SK-N-MC (cell line): ENCODE data around the gene MAGI2.

Source experiments
- EZH2 ChIP-seq: fragments of 200-600 bp; sonication (generic); IDR thresholded peaks from one replicate; pipeline ENCODE4 v1.6.1; 2017; ENCODE audit warnings: antibody characterized with exemption
- POLR2AphosphoS5 ChIP-seq: IDR thresholded peaks from 2 replicates; pipeline ENCODE4 v1.6.1; 2012; ENCODE audit warnings: mild to moderate bottlenecking, low read depth, low read length, borderline replicate concordance

GRCh38 chr7:78327718-78328117 lies 1125.7 kb downstream of the MAGI2 start:
- TF ChIP-seq EZH2 (no peak), POLR2AphosphoS5 (no peak)
